GM23338 (cell line): Measurements from ENCODE around the gene MDGA2. TPM values are rescaled to one million over a fixed set of nuclear protein-coding genes. Genes with fewer than 3 reads are reported as not detected.
A peak's percentile ranks its signal among the peaks of the same experiment; 100 is the strongest.

Experiments
- ATAC-seq: fragments of 200-7000 bp; cut with Tn5 transposase; 3 replicates; pipeline ENCODE4 v1.9.1; 2020
- DNase-seq: peaks from one replicate; pipeline ENCODE4 v3.0.0-alpha.2; 2015; ENCODE audit warnings: low spot score
- H2AFZ ChIP-seq: fragments of 200-600 bp; sonication (generic); 2 replicates; pipeline ENCODE4 v1.8.0; 2016; ENCODE audit warnings: antibody characterized with exemption, mild to moderate bottlenecking, moderate library complexity
- H3F3A ChIP-seq: fragments of 200-600 bp; sonication (generic); replicated peaks from 2 replicates; pipeline ENCODE4 v1.8.0; 2017; ENCODE audit warnings: antibody characterized with exemption, mixed run types, low read depth
- H3K27ac ChIP-seq: fragments of 200-600 bp; sonication (generic); 2 replicates; pipeline ENCODE4 v1.6.1; 2016; ENCODE audit warnings: low read depth
- H3K27me3 ChIP-seq: fragments of 200-600 bp; sonication (generic); 2 replicates; pipeline ENCODE4 v1.8.0; 2016; ENCODE audit warnings: mild to moderate bottlenecking, mixed run types, moderate library complexity; ENCODE audit not compliant: insufficient read depth
- H3K36me3 ChIP-seq: fragments of 200-600 bp; sonication (generic); 2 replicates; pipeline ENCODE4 v1.8.0; 2016; ENCODE audit warnings: mild to moderate bottlenecking; ENCODE audit not compliant: insufficient read depth
- H3K4me1 ChIP-seq: fragments of 200-600 bp; sonication (generic); 2 replicates; pipeline ENCODE4 v1.8.0; 2016; ENCODE audit warnings: mild to moderate bottlenecking, moderate library complexity; ENCODE audit not compliant: insufficient read depth
- H3K4me2 ChIP-seq: fragments of 200-600 bp; sonication (generic); 2 replicates; pipeline ENCODE4 v1.7.1; 2017; ENCODE audit warnings: mixed run types
- H3K4me3 ChIP-seq: fragments of 200-600 bp; sonication (generic); 2 replicates; pipeline ENCODE4 v1.6.1; 2016; ENCODE audit warnings: mixed run types
- H3K79me2 ChIP-seq: fragments of 200-600 bp; sonication (generic); replicated peaks from 2 replicates; pipeline ENCODE4 v1.8.0; 2017; ENCODE audit warnings: mild to moderate bottlenecking; ENCODE audit not compliant: insufficient read depth
- H3K9me2 ChIP-seq: fragments of 200-600 bp; sonication (generic); 2 replicates; pipeline ENCODE4 v1.8.0; 2017; ENCODE audit not compliant: insufficient read depth
- H4K20me1 ChIP-seq: fragments of 200-600 bp; sonication (generic); replicated peaks from 2 replicates; pipeline ENCODE4 v1.8.0; 2017; ENCODE audit warnings: mild to moderate bottlenecking; ENCODE audit not compliant: insufficient read depth
- H3K27ac Mint-ChIP-seq: 2 replicates; pipeline ENCODE4 v1.8.0; 2020; ENCODE audit warnings: inconsistent platforms, mild to moderate bottlenecking, moderate library complexity, mixed read lengths
- H3K27me3 Mint-ChIP-seq: 3 replicates; pipeline ENCODE4 v1.8.0; 2022; ENCODE audit warnings: low read depth, mild to moderate bottlenecking, moderate library complexity, mixed read lengths, inconsistent platforms; ENCODE audit not compliant: insufficient read depth, poor library complexity
- H3K36me3 Mint-ChIP-seq: 3 replicates; pipeline ENCODE4 v1.8.0; 2021; ENCODE audit warnings: low read depth, mild to moderate bottlenecking, inconsistent platforms, moderate library complexity, mixed read lengths
- H3K4me1 Mint-ChIP-seq: 3 replicates; pipeline ENCODE4 v1.8.0; 2020; ENCODE audit warnings: mild to moderate bottlenecking, inconsistent platforms, mixed read lengths
- H3K4me3 Mint-ChIP-seq: 3 replicates; pipeline ENCODE4 v1.8.0; 2021; ENCODE audit warnings: moderate library complexity, mild to moderate bottlenecking, inconsistent platforms, mixed read lengths
- H3K9me3 Mint-ChIP-seq: 3 replicates; pipeline ENCODE4 v1.8.0; 2020; ENCODE audit warnings: moderate library complexity, mild to moderate bottlenecking, inconsistent platforms, mixed read lengths
- CREB1 ChIP-seq: fragments of 250-450 bp; sonication (Bioruptor Pico); IDR thresholded peaks from 2 replicates; pipeline ENCODE4 v1.5.0; 2020; ENCODE audit warnings: low read depth, mild to moderate bottlenecking, moderate library complexity
- EZH2 ChIP-seq: fragments of 200-600 bp; sonication (generic); IDR thresholded peaks from one replicate; pipeline ENCODE4 v1.8.0; 2017; ENCODE audit warnings: antibody characterized with exemption, mild to moderate bottlenecking, low read depth; ENCODE audit not compliant: unreplicated experiment
- EZH2phosphoT487 ChIP-seq: fragments of 200-600 bp; sonication (generic); IDR thresholded peaks from one replicate; pipeline ENCODE4 v1.8.1; 2018; ENCODE audit warnings: antibody characterized with exemption; ENCODE audit not compliant: unreplicated experiment
- NANOG ChIP-seq: IDR thresholded peaks from 2 replicates; pipeline ENCODE4 v1.6.1; 2016; ENCODE audit warnings: antibody characterized with exemption, borderline replicate concordance
- STAT1 ChIP-seq: IDR thresholded peaks from one replicate; pipeline ENCODE4 v1.6.1; 2016; ENCODE audit warnings: antibody characterized with exemption; ENCODE audit not compliant: unreplicated experiment
- ZNF114 ChIP-seq: fragments of 250-450 bp; sonication (Bioruptor Pico); IDR thresholded peaks from 2 replicates; pipeline ENCODE4 v1.5.0; 2020; ENCODE audit warnings: mild to moderate bottlenecking, moderate library complexity
- ZNF331 ChIP-seq: fragments of 250-450 bp; sonication (Bioruptor Pico); IDR thresholded peaks from 2 replicates; pipeline ENCODE4 v1.5.0; 2020; ENCODE audit warnings: low read depth, mild to moderate bottlenecking, moderate library complexity
- polyA plus RNA-seq: library from polyadenylated mRNA; unstranded; fragments of >200 nt; fragmentation: Nextera tagmentation; extraction: Ambion mirVana; gene quantifications from 2 replicates; pipeline ENCODE4 v1.2.1, GENCODE V29; 2016
- total RNA-seq: library from RNA; depleted of rRNA; stranded (reverse); fragments of >200 nt; shearing (Covaris generic); gene quantifications from 2 replicates; pipeline ENCODE4 v1.2.3, GENCODE V29; 2014
- TF ChIP-seq, protein P1 (sequence below), 2 experiments: fragments of 200-600 bp in 1 of 2; sonication (generic) in 1 of 2; conservative IDR thresholded peaks; 2 replicates each; pipeline versions ENCODE4 v1.5.1 to v1.6.1; 2016 to 2017; ENCODE audit warnings: antibody characterized with exemption in 2 of 2, low read depth in 2 of 2, mild to moderate bottlenecking in 2 of 2, moderate library complexity in 1 of 2
- TF ChIP-seq, protein P2 (sequence below): IDR thresholded peaks from 2 replicates; pipeline ENCODE4 v1.6.1; 2016; ENCODE audit warnings: antibody characterized with exemption

Gene MDGA2
- total and polyA plus RNA-seq, 2 experiments from 2014 or later = 0.68 to 1.7 TPM

- Histone ChIP-seq H3K36me3 (no peaks in the 10 kb centered on the region), H3K9me2 (no peaks in the 10 kb centered on the region), H3K79me2 (no peaks in the 10 kb centered on the region), H4K20me1 (no peaks in the 10 kb centered on the region), H2AFZ (no peak overlapping the region), H3K4me1 (peaks cover 11% of the 10 kb centered on the region), H3K4me2 (no peak overlapping the region), H3K27me3 (no peaks in the 10 kb centered on the region), H3K4me3 (no peak overlapping the region), H3F3A (no peaks in the 10 kb centered on the region), H3K27ac (no peak overlapping the region)
- Mint-ChIP-seq H3K36me3 (no peaks in the 10 kb centered on the region; the same call in 2 of the 3 replicates), H3K4me1 (peaks cover 13% of the 10 kb centered on the region; the same call in 2 of the 3 replicates), H3K9me3 (no peaks in the 10 kb centered on the region), H3K27me3 (no peaks in the 10 kb centered on the region), H3K27ac (no peak overlapping the region), H3K4me3 (no peak overlapping the region)
- TF ChIP-seq, protein P1, sequence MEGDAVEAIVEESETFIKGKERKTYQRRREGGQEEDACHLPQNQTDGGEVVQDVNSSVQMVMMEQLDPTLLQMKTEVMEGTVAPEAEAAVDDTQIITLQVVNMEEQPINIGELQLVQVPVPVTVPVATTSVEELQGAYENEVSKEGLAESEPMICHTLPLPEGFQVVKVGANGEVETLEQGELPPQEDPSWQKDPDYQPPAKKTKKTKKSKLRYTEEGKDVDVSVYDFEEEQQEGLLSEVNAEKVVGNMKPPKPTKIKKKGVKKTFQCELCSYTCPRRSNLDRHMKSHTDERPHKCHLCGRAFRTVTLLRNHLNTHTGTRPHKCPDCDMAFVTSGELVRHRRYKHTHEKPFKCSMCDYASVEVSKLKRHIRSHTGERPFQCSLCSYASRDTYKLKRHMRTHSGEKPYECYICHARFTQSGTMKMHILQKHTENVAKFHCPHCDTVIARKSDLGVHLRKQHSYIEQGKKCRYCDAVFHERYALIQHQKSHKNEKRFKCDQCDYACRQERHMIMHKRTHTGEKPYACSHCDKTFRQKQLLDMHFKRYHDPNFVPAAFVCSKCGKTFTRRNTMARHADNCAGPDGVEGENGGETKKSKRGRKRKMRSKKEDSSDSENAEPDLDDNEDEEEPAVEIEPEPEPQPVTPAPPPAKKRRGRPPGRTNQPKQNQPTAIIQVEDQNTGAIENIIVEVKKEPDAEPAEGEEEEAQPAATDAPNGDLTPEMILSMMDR (conservative IDR thresholded peaks at IDR 0.05; ENCODE audit: low read depth in 2 of 2) = peak; percentile 60 to 87
- no peak for TF ChIP-seq ZNF331 (CRISPR knock-in tag)
- ATAC-seq (peak; percentile 94), DNase-seq (peak; percentile 78)
Measured at GRCh38 chr14:47040550-47040949, 634.9 kb downstream of the MDGA2 start.

DNA sequence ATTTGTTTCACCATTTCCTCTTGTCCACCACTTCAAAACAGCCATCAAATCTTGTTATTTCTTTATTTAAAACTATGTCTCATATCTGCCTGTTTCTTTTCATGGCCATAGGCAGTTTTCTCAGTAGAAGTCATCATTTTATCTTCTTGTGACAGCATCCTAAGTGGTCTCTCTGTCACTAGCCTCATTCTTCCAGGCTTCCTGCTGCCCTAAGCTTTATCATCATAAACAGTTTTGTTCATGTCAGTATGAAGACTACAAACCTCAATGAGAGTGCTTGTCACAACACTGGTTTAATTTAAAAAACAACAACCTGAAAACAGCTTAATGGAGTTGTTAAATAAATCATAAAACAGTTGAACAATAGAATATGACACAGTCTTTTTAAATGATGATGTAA is 636.1 kb downstream of the MDGA2 start:
- H4K20me1 ChIP-seq = no peaks in the 10 kb centered on the region
- H3K27me3 Mint-ChIP-seq = no peaks in the 10 kb centered on the region
- no peak for TF ChIP-seq ZNF331 (CRISPR knock-in tag)
- no peak for TF ChIP-seq STAT1
- no peak for TF ChIP-seq EZH2phosphoT487
- TF ChIP-seq ZNF114 = no peak

DNA sequence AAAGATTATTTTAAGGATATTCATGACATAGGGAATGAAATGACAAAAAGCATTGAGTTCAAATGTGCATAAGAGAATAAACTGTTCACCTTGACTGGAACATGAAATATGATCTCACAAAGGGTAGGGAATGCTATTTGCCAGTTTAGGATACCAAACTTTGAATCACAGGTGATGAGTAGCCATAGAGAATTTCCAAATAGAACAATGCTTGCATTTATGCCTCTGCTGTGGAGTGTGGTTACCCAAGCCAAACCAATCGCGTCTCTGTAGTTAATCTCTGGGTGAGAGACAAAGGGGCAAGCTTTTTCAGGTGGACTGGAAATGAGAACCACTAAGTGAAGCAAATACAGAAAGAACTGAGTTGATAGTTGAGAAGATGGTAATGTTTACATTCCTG is 652.7 kb downstream of the MDGA2 start:
- ATAC-seq (no peak), DNase-seq (no peak)
- no peak overlapping the region for H3K4me2 ChIP-seq
- H3K27ac Mint-ChIP-seq = no peak overlapping the region
- H3K27me3 Mint-ChIP-seq = no peaks in the 10 kb centered on the region
- no peaks in the 10 kb centered on the region for H3K36me3 Mint-ChIP-seq
- H3K4me1 ChIP-seq = 0 out of 2 replicates have a peak, but pooled peaks cover 4% of the 10 kb centered on the region
- no peaks in the 10 kb centered on the region for H3K36me3 ChIP-seq
- no peaks in the 10 kb centered on the region for H3K4me1 Mint-ChIP-seq
- no peaks in the 10 kb centered on the region for H3K9me2 ChIP-seq
- no peak overlapping the region for H3K27ac ChIP-seq
- H2AFZ ChIP-seq = no peak overlapping the region
- no peaks in the 10 kb centered on the region for H3K79me2 ChIP-seq
- no peaks in the 10 kb centered on the region for H3F3A ChIP-seq
- no peaks in the 10 kb centered on the region for H3K27me3 ChIP-seq
- TF ChIP-seq, protein P1 (conservative IDR thresholded peaks at IDR 0.05; ENCODE audit: low read depth in 2 of 2) = no peak
- TF ChIP-seq EZH2 (no peak), NANOG (no peak), EZH2phosphoT487 (no peak), CREB1 (CRISPR knock-in tag) (no peak), ZNF114 (no peak)
- TF ChIP-seq, protein P2, sequence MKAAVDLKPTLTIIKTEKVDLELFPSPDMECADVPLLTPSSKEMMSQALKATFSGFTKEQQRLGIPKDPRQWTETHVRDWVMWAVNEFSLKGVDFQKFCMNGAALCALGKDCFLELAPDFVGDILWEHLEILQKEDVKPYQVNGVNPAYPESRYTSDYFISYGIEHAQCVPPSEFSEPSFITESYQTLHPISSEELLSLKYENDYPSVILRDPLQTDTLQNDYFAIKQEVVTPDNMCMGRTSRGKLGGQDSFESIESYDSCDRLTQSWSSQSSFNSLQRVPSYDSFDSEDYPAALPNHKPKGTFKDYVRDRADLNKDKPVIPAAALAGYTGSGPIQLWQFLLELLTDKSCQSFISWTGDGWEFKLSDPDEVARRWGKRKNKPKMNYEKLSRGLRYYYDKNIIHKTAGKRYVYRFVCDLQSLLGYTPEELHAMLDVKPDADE = no peak
- H3K4me3 Mint-ChIP-seq = no peak overlapping the region
- H3K4me3 ChIP-seq = no peak overlapping the region
- no peaks in the 10 kb centered on the region for H3K9me3 Mint-ChIP-seq
- H4K20me1 ChIP-seq = no peaks in the 10 kb centered on the region

More for the DNA sequence above, 636.1 kb downstream of the MDGA2 start:
- no peaks in the 10 kb centered on the region for H3K27me3 ChIP-seq
- DNase-seq = no peak
- no peaks in the 10 kb centered on the region for H3K36me3 Mint-ChIP-seq
- peaks cover 8% of the 10 kb centered on the region for H3K4me1 ChIP-seq
- H3F3A ChIP-seq = no peaks in the 10 kb centered on the region
- ATAC-seq = no peak
- H3K4me2 ChIP-seq = no peak overlapping the region
- H3K9me2 ChIP-seq = no peaks in the 10 kb centered on the region
- H3K27ac ChIP-seq = no peak overlapping the region
- no peak overlapping the region for H3K4me3 ChIP-seq
- H2AFZ ChIP-seq = no peak overlapping the region
- H3K79me2 ChIP-seq = no peaks in the 10 kb centered on the region
- peaks cover 6% of the 10 kb centered on the region; the same call in 2 of the 3 replicates for H3K4me1 Mint-ChIP-seq
- H3K9me3 Mint-ChIP-seq = no peaks in the 10 kb centered on the region
- H3K36me3 ChIP-seq = no peaks in the 10 kb centered on the region
- no peak overlapping the region for H3K4me3 Mint-ChIP-seq
- no peak overlapping the region for H3K27ac Mint-ChIP-seq
